Esophagus muscularis mucosa (tissue), 4 donors: Measurements from ENCODE around the gene ZNF492. TPM values are rescaled to one million over a fixed set of nuclear protein-coding genes. Genes with fewer than 3 reads are reported as not detected.

Experiments
- DNase-seq: peaks from one replicate; pipeline ENCODE4 v3.0.0-alpha.2; 2017; ENCODE audit errors: extremely low spot score
- H3K27ac ChIP-seq, 4 donors: fragments of 200-600 bp; sonication (generic); replicated peaks in 1 of 4; 1 replicate in 3 of 4; 2 replicates in 1 of 4; pipeline ENCODE4 v1.5.1; 2016 to 2019; ENCODE audit warnings: mild to moderate bottlenecking in 1 of 4
- H3K27me3 ChIP-seq, 4 donors: fragments of 200-600 bp; sonication (generic); one replicate each; pipeline versions ENCODE4 v1.5.1 to v1.6.0; 2016 to 2019
- H3K36me3 ChIP-seq, 4 donors: fragments of 200-600 bp; sonication (generic); one replicate each; pipeline ENCODE4 v1.5.1; 2016 to 2019
- H3K4me1 ChIP-seq, 4 donors: fragments of 200-600 bp; sonication (generic); one replicate each; pipeline ENCODE4 v1.5.1; 2016 to 2019
- H3K4me3 ChIP-seq, 4 donors: fragments of 200-600 bp; sonication (generic); 1 replicate in 2 of 4; 2 replicates in 2 of 4; pipeline ENCODE4 v1.5.1; 2016 to 2019; ENCODE audit warnings: mild to moderate bottlenecking in 4 of 4, moderate library complexity in 1 of 4
- H3K9me3 ChIP-seq, 4 donors: fragments of 200-600 bp; sonication (generic); 1 replicate in 3 of 4; 2 replicates in 1 of 4; pipeline ENCODE4 v1.5.1; 2016 to 2019
- EP300 ChIP-seq: sonication (generic); formaldehyde crosslinking; IDR thresholded peaks from one replicate; pipeline ENCODE4 v1.6.1; 2017; ENCODE audit warnings: antibody characterized with exemption
- POLR2A ChIP-seq: fragments of 450-650 bp; IDR thresholded peaks from one replicate; pipeline ENCODE4 v1.6.1; 2017; ENCODE audit warnings: antibody characterized with exemption, moderate library complexity, mild to moderate bottlenecking, low read depth
- POLR2AphosphoS5 ChIP-seq, 2 donors: sonication (generic); formaldehyde crosslinking; IDR thresholded peaks; one replicate each; pipeline ENCODE4 v1.6.1; 2017; ENCODE audit warnings: antibody characterized with exemption in 2 of 2
- WGBS: methylation state at CpG from one replicate; pipeline ENCODE4 v1.1.5; 2018; 5-methylcytosine and 5-hydroxymethylcytosine counted together
- intact Hi-C: fragments of 100-400 bp; cut with DNase I; formaldehyde crosslinking; loops from one replicate; pipeline ENCODE4 v1.15.1; 2023
- total RNA-seq, 4 donors: library from RNA; depleted of rRNA; stranded (reverse); fragments of >200 nt; gene quantifications; one replicate each; pipeline versions ENCODE4 v1.1.0 to v1.2.1, GENCODE V29; 2016
- TF ChIP-seq, protein P1 (sequence below), 3 experiments: fragments of 200-600 bp in 2 of 3; fragments of 450-650 bp in 1 of 3; sonication (generic) in 2 of 3; IDR thresholded peaks; one replicate each; pipeline ENCODE4 v1.5.1; 2017 to 2019; ENCODE audit warnings: antibody characterized with exemption in 3 of 3, mild to moderate bottlenecking in 2 of 3, moderate library complexity in 1 of 3

The ZNF492 gene
- total RNA-seq, 4 donors from 2014 or later, result under 0.01 to 0.42 (median 0.15) TPM

DNA sequence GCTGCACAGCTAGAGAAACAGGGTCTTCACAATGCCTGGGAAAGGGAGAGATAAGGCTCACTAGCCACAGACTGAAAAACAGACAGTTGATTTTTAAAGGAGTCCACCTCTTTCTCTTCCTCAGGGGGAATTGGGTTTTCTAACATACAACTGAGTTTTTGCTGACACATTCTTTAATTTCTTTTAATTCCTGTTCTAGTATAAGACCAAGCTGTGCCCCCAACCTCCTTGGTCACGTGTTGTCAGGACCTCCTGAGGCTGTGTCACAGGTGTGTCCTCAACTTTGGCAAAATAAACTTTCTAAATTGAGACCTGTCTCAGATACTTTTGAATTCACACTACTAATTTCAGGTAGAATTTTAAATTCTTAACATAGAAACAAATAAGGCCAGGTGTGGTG lies 12.1 kb upstream of the ZNF492 start:
- H3K36me3 ChIP-seq, result no peaks in the 10 kb centered on the region
- no peak overlapping the region for H3K4me3 ChIP-seq
- intact Hi-C loops, result no loop called here
- peaks cover 0 to 4% (median 0%) of the 10 kb centered on the region in 4 donors for H3K9me3 ChIP-seq
- no peak overlapping the region for H3K27ac ChIP-seq
- 65% methylated on average over 1 of the region's 1 CpG for WGBS
- TF ChIP-seq, protein P1, sequence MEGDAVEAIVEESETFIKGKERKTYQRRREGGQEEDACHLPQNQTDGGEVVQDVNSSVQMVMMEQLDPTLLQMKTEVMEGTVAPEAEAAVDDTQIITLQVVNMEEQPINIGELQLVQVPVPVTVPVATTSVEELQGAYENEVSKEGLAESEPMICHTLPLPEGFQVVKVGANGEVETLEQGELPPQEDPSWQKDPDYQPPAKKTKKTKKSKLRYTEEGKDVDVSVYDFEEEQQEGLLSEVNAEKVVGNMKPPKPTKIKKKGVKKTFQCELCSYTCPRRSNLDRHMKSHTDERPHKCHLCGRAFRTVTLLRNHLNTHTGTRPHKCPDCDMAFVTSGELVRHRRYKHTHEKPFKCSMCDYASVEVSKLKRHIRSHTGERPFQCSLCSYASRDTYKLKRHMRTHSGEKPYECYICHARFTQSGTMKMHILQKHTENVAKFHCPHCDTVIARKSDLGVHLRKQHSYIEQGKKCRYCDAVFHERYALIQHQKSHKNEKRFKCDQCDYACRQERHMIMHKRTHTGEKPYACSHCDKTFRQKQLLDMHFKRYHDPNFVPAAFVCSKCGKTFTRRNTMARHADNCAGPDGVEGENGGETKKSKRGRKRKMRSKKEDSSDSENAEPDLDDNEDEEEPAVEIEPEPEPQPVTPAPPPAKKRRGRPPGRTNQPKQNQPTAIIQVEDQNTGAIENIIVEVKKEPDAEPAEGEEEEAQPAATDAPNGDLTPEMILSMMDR (IDR thresholded peaks at IDR 0.05), result no peak
- TF ChIP-seq EP300 (no peak), POLR2A (no peak), POLR2AphosphoS5 (IDR thresholded peaks at IDR 0.05) (no peak)
- peaks cover 0 to 17% (median 11%) of the 10 kb centered on the region in 4 donors for H3K4me1 ChIP-seq
- H3K27me3 ChIP-seq, result peaks cover 0 to 56% (median 10%) of the 10 kb centered on the region in 4 donors
- DNase-seq, result no peak

GRCh38 chr19:22622901-22623840 lies 11.0 kb upstream of the ZNF492 start:
- H3K27ac ChIP-seq, result peak overlapping the region in 1 of 4 donors; percentile 23
- H3K4me1 ChIP-seq, result peaks cover 0 to 12% (median 11%) of the 10 kb centered on the region in 4 donors
- intact Hi-C loops, result no loop called here
- WGBS, result under 1% methylated on average over 37 of the region's 71 CpGs
- H3K36me3 ChIP-seq, result no peaks in the 10 kb centered on the region
- peak; percentile 42 for DNase-seq
- TF ChIP-seq, protein P1 (IDR thresholded peaks at IDR 0.05), result peak in 1 of 3 experiments; percentile 24
- no peak for TF ChIP-seq POLR2A
- no peak for TF ChIP-seq EP300
- no peaks in the 10 kb centered on the region for H3K9me3 ChIP-seq
- peak overlapping the region; percentile 35 to 53 (median 46) for H3K4me3 ChIP-seq
- H3K27me3 ChIP-seq, result peaks cover 0 to 44% (median 10%) of the 10 kb centered on the region in 4 donors

- Histone ChIP-seq H3K4me1 (peaks cover 0 to 12% (median 11%) of the 10 kb centered on the region in 4 donors), H3K27ac (no peak overlapping the region), H3K36me3 (no peaks in the 10 kb centered on the region), H3K27me3 (peaks cover 0 to 42% (median 10%) of the 10 kb centered on the region in 4 donors), H3K9me3 (no peaks in the 10 kb centered on the region), H3K4me3 (peak overlapping the region in 1 of 4 donors; percentile 52)
- TF ChIP-seq EP300 (no peak), POLR2AphosphoS5 (IDR thresholded peaks at IDR 0.05) (no peak), POLR2A (no peak)
- TF ChIP-seq, protein P1 (IDR thresholded peaks at IDR 0.05), result no peak
- intact Hi-C loops, result no loop called here
- DNase-seq, result peak; percentile 85
- WGBS, result no CpG with 5 or more reads among the region's 16 CpGs
Observed at GRCh38 chr19:22623841-22624221, 10.3 kb upstream of the ZNF492 start.

DNA sequence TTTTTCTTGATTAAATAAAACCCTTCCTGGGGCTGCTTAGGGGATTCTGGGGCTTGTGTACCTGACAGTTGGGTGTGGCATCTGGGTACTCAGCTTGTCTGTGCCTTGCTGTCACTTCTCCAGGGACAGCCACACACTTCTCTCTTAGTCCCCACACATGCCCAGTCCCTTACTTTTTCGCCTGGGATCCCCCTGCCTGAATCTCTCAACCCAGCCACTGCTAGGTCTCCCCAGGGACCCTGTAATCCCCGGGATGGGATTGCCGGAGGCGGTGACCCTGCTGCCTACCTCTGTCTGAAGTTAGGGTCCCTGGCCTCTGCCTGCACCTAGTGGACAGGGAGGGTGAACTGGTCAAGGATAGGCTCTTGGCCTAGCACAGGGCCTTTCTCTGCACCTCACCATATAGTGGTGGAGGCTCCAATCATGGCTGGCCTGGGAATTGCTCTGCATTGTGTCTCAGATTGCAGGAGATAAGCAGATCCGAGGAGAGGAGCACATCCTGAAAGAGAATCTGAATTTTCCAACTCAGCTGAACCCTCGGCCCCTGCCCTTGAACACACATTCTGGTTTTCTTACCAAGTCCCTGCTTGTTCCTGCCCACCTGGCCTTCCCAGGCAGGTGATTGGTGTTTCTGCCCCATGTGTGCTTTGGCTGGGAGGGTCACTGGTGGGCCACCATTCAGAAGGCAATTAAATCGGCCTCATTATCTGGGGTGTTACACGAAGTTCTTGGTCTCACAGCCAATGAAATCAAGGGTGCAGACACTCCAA lies 8.7 kb upstream of the ZNF492 start:
- peaks cover 0 to 12% (median 11%) of the 10 kb centered on the region in 4 donors for H3K4me1 ChIP-seq
- no peak overlapping the region for H3K4me3 ChIP-seq
- 63% methylated on average over 8 of the region's 8 CpGs for WGBS
- TF ChIP-seq, protein P1 (IDR thresholded peaks at IDR 0.05), result no peak
- TF ChIP-seq EP300 (no peak), POLR2A (no peak), POLR2AphosphoS5 (IDR thresholded peaks at IDR 0.05) (no peak)
- H3K36me3 ChIP-seq, result no peaks in the 10 kb centered on the region
- peaks cover 0 to 37% (median 10%) of the 10 kb centered on the region in 4 donors for H3K27me3 ChIP-seq
- DNase-seq, result peak; percentile 62
- no peaks in the 10 kb centered on the region for H3K9me3 ChIP-seq
- intact Hi-C loops, result no loop called here
- no peak overlapping the region for H3K27ac ChIP-seq
